ENCODE measurements around the gene CDH22.

The CDH22 gene

GRCh38 chr20:46323557-46323956 is 15.3 kb upstream of the CDH22 start:
- Histone ChIP-seq H3K4me3 (ENCODE audit: low read depth, low read length) (no peak overlapping the region), H3K27ac (no peak overlapping the region), H3K27me3 (ENCODE audit: insufficient read depth, low read depth, severe bottlenecking) (no peaks in the 10 kb centered on the region), H3K36me3 (no peaks in the 10 kb centered on the region), H3K9me3 (ENCODE audit: severe bottlenecking) (no peaks in the 10 kb centered on the region)
- DNase-seq: no peak
- TF ChIP-seq CTCF (IDR thresholded peaks at IDR 0.05; ENCODE audit: low read depth, low read length): no peak

GRCh38 chr20:46322641-46323040 is 14.3 kb upstream of the CDH22 start:
- no peaks in the 10 kb centered on the region for H3K36me3 ChIP-seq
- H3K9me3 ChIP-seq (ENCODE audit: severe bottlenecking): no peaks in the 10 kb centered on the region
- H3K27ac ChIP-seq: no peak overlapping the region
- TF ChIP-seq CTCF (IDR thresholded peaks at IDR 0.05; ENCODE audit: low read depth, low read length): no peak
- no peak overlapping the region for H3K4me3 ChIP-seq (ENCODE audit: low read depth, low read length)
- no peak for DNase-seq
- H3K27me3 ChIP-seq (ENCODE audit: insufficient read depth, low read depth, severe bottlenecking): no peaks in the 10 kb centered on the region

- no peaks in the 10 kb centered on the region for H3K36me3 ChIP-seq
- no peaks in the 10 kb centered on the region for H3K27me3 ChIP-seq (ENCODE audit: insufficient read depth, low read depth, severe bottlenecking)
- DNase-seq: no peak
- H3K4me3 ChIP-seq (ENCODE audit: low read depth, low read length): no peak overlapping the region
- no peak overlapping the region; the same call in none of the 2 replicates for H3K27ac ChIP-seq
- H3K9me3 ChIP-seq (ENCODE audit: severe bottlenecking): no peaks in the 10 kb centered on the region
- TF ChIP-seq CTCF (IDR thresholded peaks at IDR 0.05; ENCODE audit: low read depth, low read length): no peak
Measured at GRCh38 chr20:46317685-46318177, 9.4 kb upstream of the CDH22 start.

- no peak overlapping the region; the same call in none of the 2 replicates for H3K27ac ChIP-seq
- no peaks in the 10 kb centered on the region for H3K9me3 ChIP-seq (ENCODE audit: severe bottlenecking)
- no peak for DNase-seq
- H3K4me3 ChIP-seq (ENCODE audit: low read depth, low read length): no peak overlapping the region
- no peaks in the 10 kb centered on the region for H3K27me3 ChIP-seq (ENCODE audit: insufficient read depth, low read depth, severe bottlenecking)
- no peaks in the 10 kb centered on the region for H3K36me3 ChIP-seq
- TF ChIP-seq CTCF (IDR thresholded peaks at IDR 0.05; ENCODE audit: low read depth, low read length): no peak
Measured at GRCh38 chr20:46316984-46317684, 8.8 kb upstream of the CDH22 start.

- Histone ChIP-seq H3K27ac (no peak overlapping the region), H3K36me3 (no peaks in the 10 kb centered on the region), H3K27me3 (ENCODE audit: insufficient read depth, low read depth, severe bottlenecking) (no peaks in the 10 kb centered on the region), H3K9me3 (ENCODE audit: severe bottlenecking) (no peaks in the 10 kb centered on the region), H3K4me3 (ENCODE audit: low read depth, low read length) (no peak overlapping the region)
- no peak for TF ChIP-seq CTCF (IDR thresholded peaks at IDR 0.05; ENCODE audit: low read depth, low read length)
- no peak for DNase-seq
Measured at GRCh38 chr20:46315311-46315710, 7.0 kb upstream of the CDH22 start.

Data from WERI-Rb-1 (cell line).